Superior temporal gyrus (tissue), 1 donor: ENCODE data around the gene ARHGAP25.

ENCODE experiments used
- DNase-seq: peaks from one replicate; pipeline ENCODE4 v3.0.0-alpha.2; 2016; ENCODE audit errors: extremely low spot score

ARHGAP25 gene

GRCh38 chr2:68860111-68860510 is 125.5 kb downstream of the ARHGAP25 start:
- DNase-seq: no peak

GRCh38 chr2:68861330-68861729 is 126.7 kb downstream of the ARHGAP25 start:
- no peak for DNase-seq

DNA sequence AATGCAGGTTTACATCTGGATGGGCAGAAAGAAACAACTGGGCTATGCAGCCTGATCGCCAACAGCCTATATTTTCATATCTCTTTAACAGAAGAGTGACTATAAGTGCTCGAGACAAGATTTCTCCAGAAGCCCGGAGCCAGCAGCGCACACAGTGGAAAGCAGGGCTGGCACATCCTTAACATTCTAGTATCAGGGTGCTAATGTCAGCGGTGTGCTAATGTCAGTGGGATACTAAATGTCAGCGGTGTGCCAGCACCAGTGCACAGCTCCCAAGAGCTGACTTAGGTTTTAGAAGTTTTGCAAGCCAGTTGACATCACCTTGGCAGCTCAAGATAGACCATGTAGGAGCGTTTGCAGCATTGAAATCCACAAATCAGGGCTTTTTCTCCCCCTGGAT is 128.3 kb downstream of the ARHGAP25 start:
- no peak for DNase-seq

DNA sequence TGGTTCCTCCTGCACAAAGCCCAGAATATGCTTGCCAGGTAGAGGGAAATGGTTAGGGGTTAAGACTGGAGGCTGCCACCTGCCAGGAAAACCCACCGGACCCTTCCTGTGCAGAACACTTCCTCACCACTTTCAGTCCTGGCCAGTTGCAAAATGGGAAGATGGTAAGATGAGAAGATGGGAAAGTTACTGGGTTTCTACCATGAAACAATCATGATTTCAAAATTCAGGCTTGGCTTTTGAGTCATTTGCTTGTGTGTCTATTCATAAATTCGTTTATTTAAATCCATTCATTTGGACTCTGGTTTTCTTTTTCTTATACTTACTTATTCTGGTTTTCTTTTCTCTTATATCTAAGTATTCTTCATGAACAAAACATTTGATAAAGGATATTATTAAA is 129.4 kb downstream of the ARHGAP25 start:
- no peak for DNase-seq

DNA sequence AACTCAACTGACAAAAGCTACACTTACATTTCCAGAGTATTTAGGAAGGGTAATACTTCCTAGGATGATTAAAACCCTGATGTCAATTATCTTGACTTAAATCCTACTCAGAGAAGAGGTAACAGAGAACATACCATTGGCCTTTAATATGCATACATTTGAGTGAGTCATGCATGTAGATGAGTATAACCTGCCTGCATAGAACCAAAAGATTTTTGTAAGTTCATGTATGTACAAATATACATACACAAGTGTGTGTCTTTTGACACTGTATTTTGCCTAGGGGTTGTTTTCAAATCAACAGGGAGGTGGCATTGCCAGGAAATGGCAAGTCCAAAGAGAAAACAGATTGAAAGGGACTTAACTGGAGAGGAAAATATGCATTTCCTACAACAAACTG is 130.5 kb downstream of the ARHGAP25 start:
- DNase-seq: no peak

GRCh38 chr2:68870215-68870614 is 135.6 kb downstream of the ARHGAP25 start:
- DNase-seq: no peak

- DNase-seq: no peak
These were observed 136.7 kb downstream of the ARHGAP25 start, which contains the start of gene BMP10 for GRCh38 chr2:68871159-68871764. Gene BMP10 (minus strand): TSS chr2:68871397. CDS start chr2:68871358, 39 bp downstream.
